ENCODE results near the gene KDELR1.
"Not testable (repeated sequence)": the region's sequence is repeated elsewhere in the genome, so short reads cannot be mapped to it uniquely, and the experiment has no call there.

KDELR1 gene

DNA sequence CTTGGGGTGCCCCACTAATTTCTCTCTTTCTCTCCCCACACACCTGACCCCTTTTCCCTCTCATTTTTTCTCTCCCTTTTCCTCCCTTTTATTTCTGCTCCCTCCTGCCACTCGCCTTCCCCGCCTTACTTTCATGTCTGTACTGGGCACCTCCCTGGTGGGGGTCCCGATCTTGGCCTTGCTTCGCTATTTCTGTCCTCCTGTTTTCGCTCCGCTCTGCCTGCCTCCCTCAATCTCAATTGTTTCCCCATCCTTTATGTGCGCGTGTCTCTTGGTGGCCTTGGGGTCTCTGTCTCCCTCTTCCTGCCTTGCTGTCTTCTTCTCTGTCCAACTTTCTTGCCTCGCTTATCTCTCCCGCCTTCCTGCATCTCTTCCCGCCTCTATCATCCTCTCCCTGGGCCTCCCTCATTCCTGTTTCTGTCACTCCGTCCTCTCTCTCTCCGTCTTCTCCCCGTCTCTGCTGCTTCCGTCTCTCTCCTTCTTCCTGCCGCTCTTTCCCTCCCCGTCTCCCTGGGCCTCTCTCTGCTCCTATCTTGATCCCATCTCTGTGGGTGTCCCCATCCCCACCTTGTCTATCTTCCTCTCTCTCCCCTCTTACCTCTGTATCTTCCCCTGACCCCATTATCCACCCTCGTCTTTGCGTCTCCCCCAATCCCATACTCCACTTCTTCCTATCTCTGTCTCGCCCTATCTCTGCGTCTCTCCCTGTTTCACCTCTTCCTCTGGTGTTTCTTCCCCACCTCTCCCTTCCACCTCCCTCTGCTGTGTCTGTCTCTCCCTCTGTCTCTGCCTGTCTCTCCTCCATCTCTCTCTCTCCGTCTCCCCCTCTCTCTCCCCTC lies 6.1 kb upstream of the KDELR1 start:
- no peak for DNase-seq

GRCh38 chr19:48396824-48397176 lies 5.4 kb upstream of the KDELR1 start:
- no peak for DNase-seq

DNA sequence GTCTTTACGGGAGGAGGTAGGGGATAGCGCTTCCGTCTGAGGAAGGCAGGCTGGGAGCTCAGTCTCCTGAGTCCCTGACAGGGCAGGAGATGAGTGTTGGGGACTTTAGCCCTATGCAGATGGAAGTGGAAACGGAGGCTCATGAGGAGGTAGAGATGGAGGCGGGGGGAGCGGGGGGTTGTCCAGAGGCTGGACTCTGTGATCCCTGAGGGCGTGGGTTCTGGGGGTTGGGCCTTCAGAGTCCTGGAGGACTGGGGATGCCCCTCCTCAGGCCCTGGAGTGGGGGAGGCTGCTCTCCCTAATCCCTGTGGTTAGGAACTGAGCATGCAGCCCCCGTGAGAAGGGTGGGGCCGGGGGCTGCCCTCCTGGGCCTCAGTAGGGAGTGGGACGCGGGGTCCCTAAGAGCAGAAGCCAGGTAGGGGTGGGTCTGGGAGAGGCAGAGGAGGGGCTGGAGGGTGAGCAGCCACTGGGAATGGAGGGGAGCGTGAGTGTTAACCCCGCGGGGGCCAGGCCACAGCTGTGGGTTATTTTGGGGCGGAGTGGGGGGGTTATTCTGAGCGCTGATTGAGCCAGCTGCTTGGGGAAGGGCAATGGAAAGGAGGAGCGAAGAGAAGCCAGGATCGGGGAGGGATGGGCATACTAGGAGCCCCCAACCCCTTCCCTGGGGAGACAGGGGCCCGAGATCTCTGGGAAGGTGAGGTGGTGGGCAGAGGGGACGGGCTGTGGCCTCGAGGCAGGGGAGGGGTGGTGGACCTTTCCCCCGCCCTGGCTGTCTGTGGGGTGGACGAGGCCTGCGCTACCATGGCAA lies 4.9 kb upstream of the KDELR1 start:
- DNase-seq, result no peak

- DNase-seq, result no peak
Observed at GRCh38 chr19:48395499-48395898, 4.1 kb upstream of the KDELR1 start.

- no peak for DNase-seq
Observed at GRCh38 chr19:48395170-48395455, 3.8 kb upstream of the KDELR1 start.

- DNase-seq, result no peak
Observed at GRCh38 chr19:48394331-48395169, 3.2 kb upstream of the KDELR1 start.

DNA sequence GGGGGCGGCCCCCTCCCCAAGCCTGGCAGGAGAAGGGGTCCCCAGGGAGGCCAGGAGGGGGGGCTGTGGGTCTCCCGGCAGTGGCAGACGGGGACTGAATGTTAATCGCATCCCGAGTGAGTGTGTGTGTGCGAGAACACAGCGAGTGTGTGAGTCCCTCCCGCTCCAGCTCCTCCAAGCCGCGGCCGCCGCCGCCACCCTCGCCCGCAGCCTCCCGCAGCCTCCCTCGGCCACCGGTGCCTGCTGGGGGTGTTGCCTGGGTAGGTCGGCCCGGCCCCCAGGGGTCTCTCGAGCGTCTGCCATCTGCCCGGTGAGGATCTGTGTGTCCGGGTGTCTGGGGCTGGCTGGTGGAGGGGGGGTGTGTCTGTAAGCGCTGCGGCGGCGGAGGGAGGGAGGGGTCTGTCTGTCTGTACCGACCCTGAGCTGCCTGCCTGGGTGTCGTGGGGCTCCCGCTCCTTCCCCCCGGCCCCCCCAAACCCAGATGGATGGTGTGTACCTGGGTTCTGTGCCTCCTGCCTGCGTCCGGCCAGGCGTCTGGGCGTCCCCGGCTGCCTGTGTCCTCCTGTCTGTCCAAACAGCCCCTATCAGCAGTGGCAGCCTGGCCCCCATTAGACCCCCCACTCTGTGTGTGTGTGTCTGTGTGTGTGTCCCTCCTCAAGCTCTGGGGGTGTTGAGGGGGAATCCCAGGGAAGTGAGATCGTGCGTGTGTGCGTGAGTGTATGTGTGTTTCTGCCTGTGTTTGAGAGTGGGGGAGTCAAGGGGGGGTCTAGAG lies 2.4 kb upstream of the KDELR1 start, which contains the start of gene GRIN2D:
Gene GRIN2D (plus strand): TSS at position 110 of the 772 bp plus-strand sequence. CDS start 4,725 bp downstream, outside the sequence.
- DNase-seq, result no peak

GRCh38 chr19:48392860-48393558 lies 1.7 kb upstream of the KDELR1 start:
- no peak for DNase-seq

DNA sequence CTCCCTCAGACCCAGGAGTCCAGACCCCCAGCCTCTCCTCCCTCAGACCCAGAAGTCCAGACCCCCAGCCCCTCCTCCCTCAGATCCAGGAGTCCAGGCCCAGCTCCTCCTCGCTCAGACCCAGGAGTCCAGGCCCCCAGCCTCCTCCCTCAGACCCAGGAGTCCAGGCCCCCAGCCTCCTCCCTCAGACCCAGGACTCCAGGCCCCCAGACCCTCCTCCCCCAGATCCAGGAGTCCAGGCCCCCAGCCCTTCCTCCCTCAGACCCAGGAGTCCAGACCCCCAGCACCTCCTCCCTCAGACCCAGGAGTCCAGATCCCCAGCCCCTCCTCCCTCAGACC lies 624 bp upstream of the KDELR1 start:
- not testable (repeated sequence) for DNase-seq

- peak; percentile 31 for DNase-seq
Observed at GRCh38 chr19:48390188-48391099, 907 bp downstream of the KDELR1 start.

- DNase-seq, result no peak
Observed at GRCh38 chr19:48386981-48387380, 4.4 kb downstream of the KDELR1 start.

- DNase-seq, result no peak
Observed at GRCh38 chr19:48385461-48386087, 5.8 kb downstream of the KDELR1 start.

DNA sequence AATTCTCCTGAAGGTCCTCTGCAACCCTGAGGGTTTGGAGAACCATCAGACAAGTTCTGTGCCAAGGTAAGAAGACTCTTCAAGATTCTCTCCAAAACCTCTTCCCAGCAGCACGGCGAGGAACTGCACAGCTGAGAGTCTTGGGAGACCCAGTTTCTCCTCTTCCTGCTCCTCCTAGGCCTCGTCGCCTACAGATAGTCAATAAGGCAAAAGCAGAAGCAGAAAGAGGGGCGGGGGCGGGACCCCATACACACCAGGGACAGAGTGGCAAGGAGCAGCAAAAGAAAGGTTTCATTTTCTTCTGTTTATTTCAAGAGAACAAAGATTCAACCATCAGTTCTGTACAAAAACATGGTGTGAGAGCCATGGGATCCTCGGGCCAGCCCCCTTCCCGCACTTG lies 9.1 kb downstream of the KDELR1 start:
- no peak for DNase-seq

DNA sequence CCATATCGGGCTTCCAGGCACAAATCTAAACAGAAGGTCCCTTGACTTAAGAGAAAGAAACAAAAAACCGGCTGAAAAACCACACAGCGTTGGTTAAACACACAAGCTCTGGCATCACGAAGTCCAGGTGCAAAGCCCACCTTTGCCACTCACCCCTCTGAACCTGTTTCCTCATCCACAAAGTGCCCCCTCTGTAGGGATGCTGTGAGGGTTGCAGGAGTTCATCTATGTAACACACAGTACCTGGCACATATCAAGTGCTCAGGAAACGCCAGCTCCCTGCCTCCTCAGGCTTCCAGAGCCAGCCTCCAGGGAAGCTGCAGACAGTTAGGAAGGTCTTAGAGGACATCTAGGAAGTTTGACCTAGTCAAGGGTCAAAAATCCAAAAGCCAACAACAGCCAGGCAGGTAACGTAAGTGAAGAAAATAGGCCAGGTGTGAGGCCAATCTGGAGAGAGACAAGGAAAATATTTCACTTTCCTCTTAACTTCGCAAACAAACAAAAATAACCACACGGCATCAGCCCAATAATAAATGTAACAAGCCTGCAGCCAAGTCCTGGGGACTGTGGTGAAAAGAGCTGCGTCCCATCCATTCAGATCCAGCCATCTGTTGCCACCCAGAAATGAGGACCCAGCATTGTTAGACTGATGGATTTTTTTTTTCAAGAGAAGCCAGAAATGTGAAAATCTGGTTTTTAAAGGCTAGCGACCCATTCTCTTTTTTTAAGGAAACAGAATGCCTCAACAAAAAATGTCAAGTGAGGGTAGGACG lies 10.0 kb downstream of the KDELR1 start:
- DNase-seq, result no peak

GRCh38 chr19:48379058-48379457 lies 12.3 kb downstream of the KDELR1 start:
- DNase-seq, result no peak

DNA sequence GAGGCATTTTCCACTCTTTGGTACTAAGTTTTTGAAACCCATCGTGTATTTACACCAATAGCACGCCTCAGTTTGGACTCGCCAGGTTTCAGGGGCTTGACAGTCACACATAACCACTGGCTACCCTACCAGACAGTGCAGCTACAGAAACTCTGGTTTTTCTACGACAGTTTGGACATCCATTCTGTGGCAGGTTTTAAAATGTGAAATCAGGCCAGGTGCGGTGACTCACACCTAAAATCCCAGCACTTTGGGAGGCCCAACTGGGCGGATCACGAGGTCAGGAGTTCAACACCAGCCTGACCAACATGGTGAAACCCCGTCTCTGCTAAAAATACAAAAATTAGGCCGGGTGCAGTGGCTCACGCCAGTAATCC lies 13.2 kb downstream of the KDELR1 start:
- no peak for DNase-seq

DNA sequence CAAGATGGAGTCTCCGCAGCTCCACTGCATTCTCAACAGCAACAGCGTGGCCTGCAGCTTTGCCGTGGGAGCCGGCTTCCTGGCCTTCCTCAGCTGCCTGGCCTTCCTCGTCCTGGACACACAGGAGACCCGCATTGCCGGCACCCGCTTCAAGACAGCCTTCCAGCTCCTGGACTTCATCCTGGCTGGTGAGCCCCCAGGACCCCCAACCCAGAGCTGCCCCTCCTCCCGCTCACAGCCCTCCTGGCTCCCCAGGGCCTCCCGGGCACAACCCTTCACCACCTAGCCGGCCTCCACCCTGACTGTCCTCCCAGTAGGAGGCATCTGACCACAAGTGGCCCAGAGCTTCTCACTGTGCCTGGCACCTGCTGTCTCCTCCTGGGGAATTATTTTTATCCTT lies 17.8 kb downstream of the KDELR1 start:
- no peak for DNase-seq

DNA sequence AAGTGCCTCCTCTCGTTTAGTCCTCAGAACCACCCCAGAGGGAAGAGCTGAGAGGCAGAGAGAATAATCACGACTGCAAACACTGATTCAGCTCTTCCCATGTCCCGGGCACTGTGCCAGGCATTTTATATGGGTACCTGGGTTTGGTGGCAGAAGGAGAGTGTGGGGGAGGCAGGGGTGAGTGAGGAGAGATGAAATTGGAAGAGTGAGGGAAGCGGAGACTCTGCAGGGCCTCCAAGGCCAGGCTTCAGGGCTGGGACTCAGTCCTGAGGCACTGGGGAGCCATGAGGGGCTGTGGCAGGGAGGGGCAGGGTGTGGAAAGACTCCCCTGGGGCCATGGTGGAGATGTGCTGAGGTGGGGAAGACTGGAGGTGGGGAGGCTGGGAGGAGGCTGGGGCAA lies 18.4 kb downstream of the KDELR1 start:
- no peak for DNase-seq

DNA sequence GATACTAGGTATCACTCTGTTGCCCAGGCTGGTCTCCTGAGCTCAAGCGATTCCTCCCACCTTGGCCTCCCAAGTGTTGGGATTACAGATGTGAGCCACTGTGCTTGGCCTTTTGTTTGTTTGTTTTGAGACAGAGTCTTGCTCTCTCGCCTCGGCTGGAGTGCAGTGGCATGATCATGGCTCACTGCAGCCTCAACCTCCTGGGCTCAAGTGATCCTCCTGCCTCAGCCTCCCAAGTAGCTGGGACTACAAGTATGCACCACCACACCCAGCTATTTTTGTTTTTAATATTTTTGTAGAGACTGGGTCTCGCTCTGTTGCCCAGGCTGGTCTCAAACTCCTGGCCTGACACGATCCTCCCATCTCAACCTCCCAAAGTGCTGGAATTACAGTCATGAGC lies 19.6 kb downstream of the KDELR1 start:
- not testable (repeated sequence) for DNase-seq

DNA sequence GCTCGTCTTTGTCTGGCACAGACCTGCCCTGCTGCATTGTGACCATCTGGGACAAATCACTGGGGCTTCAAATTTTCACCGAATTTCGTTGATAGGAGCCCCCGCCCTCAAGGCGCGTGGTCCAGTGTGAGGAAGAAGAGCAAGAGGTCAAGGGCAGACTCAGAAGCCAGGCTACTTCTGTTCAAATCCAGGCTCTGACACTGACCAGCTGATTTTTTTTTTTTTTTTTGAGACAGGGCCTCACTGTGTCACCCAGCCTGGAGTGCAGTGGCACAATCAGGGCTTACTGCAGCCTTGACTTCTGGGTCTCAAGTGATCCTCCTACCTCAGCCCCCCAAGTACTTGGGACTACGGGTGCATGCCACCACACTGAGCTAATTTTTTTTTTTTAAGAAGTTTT lies 20.0 kb downstream of the KDELR1 start:
- DNase-seq, result no peak
